AG09309 (cell line): Measurements from ENCODE around the gene P3H2.
A peak's percentile ranks its signal among the peaks of the same experiment; 100 is the strongest.

Source experiments
- DNase-seq: peaks from one replicate; pipeline ENCODE4 v3.0.0-alpha.2; 2010; ENCODE audit warnings: low read depth
- H3K4me3 ChIP-seq: 2 replicates; pipeline ENCODE4 v1.5.1; 2011; ENCODE audit warnings: mild to moderate bottlenecking, low read depth, low read length, moderate library complexity; ENCODE audit not compliant: control insufficient read depth
- CTCF ChIP-seq: IDR thresholded peaks from 2 replicates; pipeline ENCODE4 v1.5.1; 2011; ENCODE audit warnings: mild to moderate bottlenecking, low read depth, low read length, inconsistent platforms; ENCODE audit not compliant: insufficient read depth, control insufficient read depth; ENCODE audit errors: missing control alignments

The P3H2 gene

GRCh38 chr3:189921770-189922169, 198.9 kb downstream of the P3H2 start:
- no peak for DNase-seq
- TF ChIP-seq CTCF = no peak
- no peak overlapping the region for H3K4me3 ChIP-seq

- H3K4me3 ChIP-seq = no peak overlapping the region
Measured at GRCh38 chr3:189914799-189915198, 205.9 kb downstream of the P3H2 start.

GRCh38 chr3:189911001-189911400, 209.7 kb downstream of the P3H2 start:
- no peak for DNase-seq
- no peak overlapping the region for H3K4me3 ChIP-seq
- no peak for TF ChIP-seq CTCF

More at GRCh38 chr3:189914799-189915198, 205.9 kb downstream of the P3H2 start:
- DNase-seq = peak; percentile 89
- TF ChIP-seq CTCF = no peak

DNA sequence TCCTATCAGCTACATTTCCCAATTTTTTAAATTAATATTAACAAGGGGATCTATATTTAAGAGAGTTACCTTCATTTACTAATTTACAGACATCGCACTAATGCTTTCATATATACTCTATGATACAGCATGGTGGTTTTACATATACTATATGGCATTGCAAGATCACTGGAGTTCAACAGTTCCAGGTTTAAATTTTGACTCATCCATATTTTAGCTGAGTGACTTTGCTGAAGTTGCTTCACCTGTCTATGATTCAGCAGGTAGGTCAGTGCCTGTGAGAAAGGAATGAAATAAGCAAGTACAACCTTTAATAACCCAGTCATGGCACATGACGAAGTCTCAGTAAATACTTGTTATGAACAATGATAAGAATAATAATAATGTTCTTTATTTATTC, 211.1 kb downstream of the P3H2 start:
- H3K4me3 ChIP-seq = no peak overlapping the region
- no peak for TF ChIP-seq CTCF

GRCh38 chr3:189909139-189909538, 211.6 kb downstream of the P3H2 start:
- no peak for DNase-seq
- TF ChIP-seq CTCF = no peak
- no peak overlapping the region for H3K4me3 ChIP-seq

More for the DNA sequence above, 211.1 kb downstream of the P3H2 start:
- DNase-seq = no peak

DNA sequence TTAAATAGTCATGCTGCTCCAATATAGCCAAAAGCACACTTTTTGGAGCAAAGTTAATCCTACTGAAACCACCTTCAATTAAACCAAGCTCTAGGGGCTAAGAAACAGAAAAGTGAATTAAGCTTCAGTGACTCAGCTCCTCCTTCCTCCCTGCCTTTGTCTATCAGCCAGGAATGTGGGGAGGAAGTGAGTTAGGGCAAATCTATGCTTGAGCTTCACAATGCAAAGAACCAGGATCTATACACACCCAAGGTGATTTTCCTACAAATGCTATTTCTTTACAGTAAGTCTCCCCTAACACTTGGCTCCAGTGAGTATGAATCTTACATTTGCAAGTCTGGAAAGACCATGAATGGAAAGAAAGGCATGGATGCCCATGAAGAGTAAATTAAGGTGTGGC, 212.1 kb downstream of the P3H2 start:
- no peak for TF ChIP-seq CTCF
- no peak overlapping the region for H3K4me3 ChIP-seq
- no peak for DNase-seq

- DNase-seq = no peak
- TF ChIP-seq CTCF = no peak
- H3K4me3 ChIP-seq = no peak overlapping the region
Measured at GRCh38 chr3:189907803-189908202, 212.9 kb downstream of the P3H2 start.
